Raji (cell line): Measurements from ENCODE around the gene EPB41L3.

Source experiments
- POLR2A ChIP-seq: IDR thresholded peaks from 2 replicates; pipeline ENCODE4 v1.6.1; 2011; ENCODE audit warnings: low read depth, low read length, control low read depth; ENCODE audit not compliant: insufficient read depth

The EPB41L3 gene

DNA sequence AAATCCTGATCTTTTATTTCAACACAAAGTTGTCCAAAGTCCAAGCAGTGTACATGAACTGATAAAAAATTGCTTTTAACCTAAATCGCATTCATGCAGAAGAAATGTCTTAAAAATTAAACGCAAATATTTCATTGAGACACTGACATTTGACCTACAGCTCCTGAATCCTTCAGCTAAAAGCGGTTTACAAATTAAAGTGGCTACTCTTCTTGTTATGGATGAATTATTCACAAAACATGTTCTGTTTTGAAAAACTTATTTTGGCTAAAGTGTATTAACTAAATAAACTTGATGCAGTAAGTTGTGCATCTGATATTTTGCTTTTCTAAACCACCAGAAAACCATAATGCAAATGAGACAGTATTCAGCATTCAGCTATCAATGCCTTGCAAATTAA is 2.2 kb downstream of the EPB41L3 start:
- no peak for TF ChIP-seq POLR2A

DNA sequence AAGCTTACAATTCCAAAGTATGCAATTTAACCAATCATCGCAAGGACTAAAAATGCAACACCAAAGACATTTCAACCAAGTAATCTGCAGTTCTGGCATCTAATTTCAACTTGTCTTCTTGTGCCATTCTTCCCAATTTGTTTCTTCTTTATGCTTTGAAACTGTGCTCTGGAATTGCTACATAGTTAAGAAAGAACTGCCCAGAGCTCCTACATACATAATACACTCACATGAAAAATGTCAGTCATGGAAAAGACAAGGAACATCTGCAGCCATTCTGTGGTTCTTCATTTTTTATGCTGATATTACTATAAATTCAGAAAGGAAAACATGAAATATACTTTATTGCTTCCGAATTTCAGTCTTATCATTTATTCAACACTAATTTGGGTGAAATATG is 4.4 kb downstream of the EPB41L3 start:
- TF ChIP-seq POLR2A, result no peak

DNA sequence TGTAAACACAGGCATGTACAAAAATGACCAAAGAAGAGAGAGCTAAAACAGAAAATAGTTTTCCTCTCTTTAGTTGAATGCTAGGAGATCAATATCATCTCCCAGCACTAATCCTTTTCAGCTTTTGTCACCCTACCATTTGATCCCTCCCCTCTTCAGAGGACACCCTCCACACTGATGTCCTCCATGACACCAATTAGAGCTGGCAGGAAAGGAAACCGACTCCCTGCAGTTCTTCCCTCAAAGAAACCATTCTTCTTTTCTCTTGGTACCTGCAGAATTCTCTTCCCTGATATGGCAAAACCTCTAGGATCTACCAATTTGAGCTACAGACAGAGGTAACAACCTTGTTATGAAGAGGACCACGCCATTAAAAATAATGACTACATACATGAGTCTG is 5.3 kb downstream of the EPB41L3 start:
- no peak for TF ChIP-seq POLR2A

DNA sequence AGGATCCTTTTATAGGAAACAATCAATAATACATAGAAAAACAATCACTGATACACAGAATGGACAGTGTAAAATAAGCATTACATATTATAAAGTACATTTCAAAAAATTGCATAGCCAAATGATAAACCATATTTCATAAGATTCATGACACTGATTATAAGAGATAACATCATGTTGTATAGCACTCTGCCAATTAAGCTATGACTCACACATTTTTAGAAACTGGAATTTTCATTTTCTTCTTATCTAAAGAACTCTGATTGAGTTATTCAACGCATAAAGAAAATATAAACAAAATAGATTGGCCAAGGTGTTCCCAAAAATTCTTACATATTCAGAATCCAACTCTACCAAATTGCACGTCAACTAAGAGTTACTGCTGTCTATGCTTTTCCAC is 5.9 kb downstream of the EPB41L3 start:
- no peak for TF ChIP-seq POLR2A

DNA sequence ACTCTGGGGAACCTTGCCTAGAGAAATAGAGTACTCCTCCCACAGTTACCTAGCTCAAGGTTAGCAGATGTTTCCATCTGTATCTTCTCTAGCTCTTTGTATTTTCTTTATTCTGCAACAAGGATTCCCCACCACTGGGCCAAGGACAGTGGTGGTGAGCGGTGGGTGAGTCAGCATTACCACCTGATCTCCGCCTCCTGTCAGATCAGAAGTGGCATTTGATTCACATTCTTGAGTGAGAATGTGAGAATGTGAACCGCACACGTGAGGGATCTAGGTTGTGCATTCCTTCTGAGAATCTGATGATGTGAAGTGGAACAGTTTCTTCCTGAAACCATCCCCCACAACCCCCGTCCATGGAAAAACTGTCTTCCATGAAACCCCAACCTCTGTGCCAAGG is 9.0 kb downstream of the EPB41L3 start:
- TF ChIP-seq POLR2A, result no peak

DNA sequence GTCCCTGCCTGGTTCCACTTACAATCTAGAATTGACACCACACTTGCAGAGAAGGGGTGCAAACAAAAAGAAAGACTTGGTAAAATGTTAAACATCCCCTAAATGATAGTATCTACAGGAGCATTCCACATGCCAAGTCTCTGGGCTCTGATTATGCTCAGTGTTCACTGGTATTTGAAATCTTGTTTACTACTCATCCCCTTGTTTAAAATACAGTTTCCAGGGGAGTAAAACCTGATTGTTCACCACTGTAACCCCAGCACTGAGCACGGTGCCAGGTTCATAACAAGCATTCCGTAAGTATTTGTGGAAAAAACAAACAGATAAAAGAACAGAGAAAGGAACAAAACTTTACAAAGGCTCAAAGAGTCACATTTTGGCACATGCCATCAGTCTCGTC is 11.7 kb downstream of the EPB41L3 start:
- TF ChIP-seq POLR2A, result no peak

DNA sequence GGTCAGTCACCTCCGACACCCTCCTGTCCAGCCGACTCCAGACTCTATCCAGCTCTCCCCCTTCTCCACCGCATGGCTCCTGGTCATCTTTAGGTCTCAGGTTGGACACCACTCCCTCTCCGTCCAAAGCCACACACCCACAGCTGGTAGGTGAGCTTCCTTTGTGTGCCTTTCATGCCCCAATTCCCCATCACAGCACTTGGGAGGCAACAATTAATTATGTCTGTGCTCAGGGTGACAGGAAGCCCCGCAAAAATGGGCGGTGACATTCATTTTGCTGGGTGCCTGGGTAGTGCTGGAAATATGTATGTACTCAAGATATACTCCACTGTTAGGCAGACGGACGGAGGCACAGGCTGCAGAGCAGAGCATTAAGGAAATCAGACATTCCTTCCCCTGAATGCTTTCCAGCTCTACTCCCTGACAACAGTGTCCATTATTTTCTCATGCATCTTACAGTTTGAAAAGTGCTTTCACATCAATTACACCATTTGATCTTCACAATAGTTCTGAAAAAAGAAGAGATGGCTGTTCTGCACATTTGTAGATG is 13.1 kb downstream of the EPB41L3 start:
- TF ChIP-seq POLR2A, result no peak

DNA sequence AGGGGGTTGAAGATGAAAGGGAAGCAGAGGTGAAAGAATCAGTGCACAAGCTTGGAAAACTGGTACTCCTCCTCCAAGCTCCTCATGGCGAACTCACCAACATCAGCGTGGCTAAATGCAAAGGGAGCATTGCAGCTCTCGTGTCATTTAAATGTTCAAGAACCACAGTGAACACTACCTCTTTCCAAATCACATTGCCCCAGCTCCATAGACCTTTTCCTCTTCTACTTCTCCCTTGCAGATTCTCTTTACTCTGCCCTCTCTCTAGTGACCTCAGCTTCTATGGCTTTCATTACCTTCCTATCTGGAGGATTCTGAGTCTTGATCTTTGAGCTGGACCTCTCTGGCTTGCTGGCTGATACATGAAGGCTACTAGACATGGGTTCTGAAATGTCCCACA is 14.3 kb downstream of the EPB41L3 start:
- TF ChIP-seq POLR2A, result no peak

DNA sequence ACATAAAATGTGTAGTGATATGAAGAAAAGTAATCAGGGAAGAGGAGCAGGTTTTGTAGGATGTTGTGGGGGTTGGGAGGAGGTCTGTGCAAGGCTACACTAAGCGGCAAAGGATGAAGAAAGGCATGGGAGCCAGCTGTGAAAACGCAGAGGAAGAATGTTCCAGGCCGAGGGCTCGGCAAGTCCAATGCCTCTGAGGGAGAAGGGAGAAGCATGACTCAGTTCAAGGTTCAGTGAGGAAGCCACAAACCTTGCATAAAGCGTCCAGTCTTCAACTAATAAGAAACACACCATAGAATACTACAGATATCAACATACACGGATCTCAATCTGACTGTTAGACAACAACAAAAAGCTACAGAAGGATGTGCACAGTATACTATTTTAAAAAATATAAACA is 16.2 kb downstream of the EPB41L3 start:
- no peak for TF ChIP-seq POLR2A

DNA sequence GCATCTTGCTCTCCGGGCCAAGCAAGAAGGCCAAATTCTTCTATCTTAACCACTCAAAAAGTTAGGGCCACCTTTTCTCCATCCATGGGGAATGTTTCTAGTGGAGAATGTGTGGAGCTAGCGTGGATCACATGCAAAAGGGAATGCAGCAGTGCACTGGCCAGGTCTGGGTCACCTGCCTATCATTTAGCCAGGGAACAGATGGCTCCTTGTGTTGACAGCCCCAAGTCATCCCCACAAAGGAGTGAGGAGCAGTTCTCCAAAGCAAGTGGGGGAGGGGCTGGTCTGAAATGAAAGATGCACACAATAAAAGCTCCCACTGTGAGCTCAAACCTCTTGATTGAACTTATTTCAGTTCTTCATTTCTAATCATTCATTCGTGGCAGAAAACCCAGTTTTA is 19.1 kb downstream of the EPB41L3 start:
- no peak for TF ChIP-seq POLR2A

DNA sequence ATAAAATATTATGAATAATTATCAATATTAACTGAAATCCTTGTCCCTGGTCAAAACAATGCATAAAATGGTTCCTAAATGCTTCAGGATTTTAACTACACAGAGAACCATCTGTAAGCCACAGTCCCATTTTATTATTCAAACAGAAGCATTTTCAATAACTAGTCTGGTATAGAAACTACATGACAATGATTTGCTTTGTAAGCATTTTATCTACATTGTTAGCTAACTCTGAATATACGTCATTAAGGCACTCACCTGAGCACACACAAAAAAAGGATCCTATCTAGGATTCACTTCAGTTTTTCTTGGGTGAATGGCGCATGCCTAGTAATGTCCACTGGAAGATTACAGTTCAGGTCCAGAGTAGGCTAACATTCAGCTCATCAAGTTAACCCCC is 22.8 kb downstream of the EPB41L3 start:
- no peak for TF ChIP-seq POLR2A

DNA sequence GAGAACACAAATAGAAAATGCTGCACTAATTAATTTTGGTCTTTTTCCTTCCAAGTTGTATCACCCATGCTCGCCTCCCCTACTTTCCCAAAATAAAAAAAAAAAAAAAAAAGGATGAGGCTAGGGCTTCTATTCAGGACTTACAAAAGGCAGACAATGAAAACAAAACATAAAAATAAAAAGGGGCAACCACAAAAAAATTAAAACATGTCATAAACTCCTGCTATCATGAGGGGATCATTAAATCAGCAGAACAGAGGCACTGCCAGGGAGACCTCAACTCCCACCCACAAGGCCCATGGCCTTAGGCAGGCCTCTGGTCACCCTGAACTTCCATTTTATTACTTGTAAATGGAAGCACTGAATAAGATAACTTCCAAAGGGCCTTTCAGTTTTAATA is 23.3 kb downstream of the EPB41L3 start:
- TF ChIP-seq POLR2A, result no peak

DNA sequence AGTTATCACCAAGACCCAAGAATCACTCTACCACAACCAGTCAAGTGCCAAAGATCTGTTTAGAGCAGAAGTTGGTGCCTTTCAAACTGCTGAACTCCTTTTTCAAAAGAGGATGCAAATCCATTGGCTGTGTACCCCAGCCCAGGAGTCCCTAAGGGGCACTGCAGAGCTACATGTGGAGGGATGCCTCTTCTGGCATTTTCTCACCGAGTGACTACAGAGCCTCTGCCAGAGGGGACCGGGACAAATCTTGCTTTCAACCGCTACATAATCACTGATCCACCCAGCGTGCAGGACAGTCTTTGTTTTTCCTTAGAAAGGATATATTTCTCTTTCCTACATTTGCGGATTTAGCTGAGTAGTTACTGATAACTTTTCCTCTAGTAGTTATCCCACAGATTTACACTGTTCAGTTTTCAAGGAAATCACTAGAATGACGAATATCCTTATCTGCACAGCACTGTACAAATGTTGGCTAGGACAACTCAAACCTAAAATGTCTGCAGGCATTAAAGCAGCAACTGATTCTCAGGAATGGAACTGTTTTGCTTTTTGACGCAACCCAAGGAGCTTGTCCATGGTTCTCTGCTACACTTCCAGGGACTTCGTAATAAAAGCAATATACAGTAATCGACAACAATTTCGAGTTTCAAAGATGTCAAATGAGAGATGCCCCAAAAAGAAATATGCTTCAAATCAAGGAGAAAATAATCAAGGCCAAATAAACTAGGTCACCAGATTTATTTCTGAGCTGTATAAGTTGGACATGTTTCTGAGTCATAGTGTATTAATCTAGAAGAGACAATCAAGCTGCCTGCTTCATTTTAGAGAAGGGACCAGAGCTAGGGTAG is 24.1 kb downstream of the EPB41L3 start:
- no peak for TF ChIP-seq POLR2A

DNA sequence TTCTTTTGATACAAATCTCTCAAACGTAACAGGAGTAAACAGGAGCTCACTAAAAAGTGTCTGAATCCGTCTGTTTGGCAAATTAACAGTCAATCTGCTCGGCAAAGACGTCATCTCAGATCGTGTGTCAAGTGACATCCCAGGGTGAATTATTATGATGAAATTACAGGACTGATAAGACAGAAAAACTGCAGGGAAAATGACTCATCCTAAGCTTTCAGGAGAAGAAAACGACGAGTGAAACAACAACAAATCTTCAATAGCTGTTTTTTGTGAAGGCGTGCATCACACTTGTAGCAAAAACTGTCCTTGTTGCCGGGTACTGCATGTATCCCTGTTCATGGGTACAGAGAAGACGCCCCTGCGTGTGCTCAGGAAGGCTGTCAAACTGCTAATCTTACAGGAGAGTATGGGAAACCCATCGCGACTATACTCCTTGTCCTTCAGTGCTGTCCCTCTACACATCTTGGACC is 24.9 kb downstream of the EPB41L3 start:
- TF ChIP-seq POLR2A, result no peak

DNA sequence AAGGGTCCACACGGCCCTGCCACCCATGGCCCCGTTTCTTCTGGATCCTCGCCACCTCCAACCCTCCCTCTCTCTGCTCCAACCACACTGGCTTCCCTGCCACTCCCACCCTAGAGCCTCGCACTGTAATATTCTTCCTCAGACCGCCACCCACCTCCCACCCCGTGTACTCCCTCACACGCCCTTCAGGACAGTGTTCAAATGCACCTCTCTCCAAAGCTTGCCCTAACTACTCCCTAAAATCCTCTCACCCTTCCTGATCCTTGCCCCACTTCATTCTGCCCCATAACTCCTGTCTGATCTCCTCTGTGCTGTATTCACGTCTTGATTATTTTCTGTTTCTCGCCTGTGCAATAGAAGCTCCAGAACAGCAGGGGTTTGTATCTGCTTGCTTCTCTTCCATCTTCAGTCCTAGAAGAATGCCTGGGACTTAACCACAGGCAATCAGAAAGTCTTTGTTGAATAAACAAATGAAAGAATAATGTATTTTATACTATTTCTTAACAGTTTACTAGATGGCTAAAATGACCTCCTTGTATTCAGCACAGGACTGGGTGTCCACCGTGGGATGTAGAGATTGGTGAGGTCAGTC is 25.5 kb downstream of the EPB41L3 start:
- TF ChIP-seq POLR2A, result no peak

DNA sequence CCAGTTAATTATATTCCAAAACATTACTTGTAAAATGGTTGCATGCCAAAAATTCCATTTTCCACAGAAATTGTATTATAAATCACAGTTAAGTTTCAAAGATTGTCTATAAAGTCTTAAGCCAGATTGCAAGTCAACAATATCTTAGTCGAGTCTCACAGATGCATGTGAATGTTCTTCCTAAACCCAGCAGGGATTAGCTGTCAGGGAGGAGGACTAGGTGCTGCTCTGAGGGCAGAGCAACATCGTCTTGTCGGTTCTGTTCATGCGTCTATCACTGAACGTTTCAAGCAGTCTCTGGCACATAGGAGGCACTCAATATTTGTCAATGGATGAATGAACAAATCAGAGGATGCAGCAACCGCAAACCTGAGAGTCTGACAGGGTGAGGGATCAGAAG is 27.0 kb downstream of the EPB41L3 start:
- no peak for TF ChIP-seq POLR2A

DNA sequence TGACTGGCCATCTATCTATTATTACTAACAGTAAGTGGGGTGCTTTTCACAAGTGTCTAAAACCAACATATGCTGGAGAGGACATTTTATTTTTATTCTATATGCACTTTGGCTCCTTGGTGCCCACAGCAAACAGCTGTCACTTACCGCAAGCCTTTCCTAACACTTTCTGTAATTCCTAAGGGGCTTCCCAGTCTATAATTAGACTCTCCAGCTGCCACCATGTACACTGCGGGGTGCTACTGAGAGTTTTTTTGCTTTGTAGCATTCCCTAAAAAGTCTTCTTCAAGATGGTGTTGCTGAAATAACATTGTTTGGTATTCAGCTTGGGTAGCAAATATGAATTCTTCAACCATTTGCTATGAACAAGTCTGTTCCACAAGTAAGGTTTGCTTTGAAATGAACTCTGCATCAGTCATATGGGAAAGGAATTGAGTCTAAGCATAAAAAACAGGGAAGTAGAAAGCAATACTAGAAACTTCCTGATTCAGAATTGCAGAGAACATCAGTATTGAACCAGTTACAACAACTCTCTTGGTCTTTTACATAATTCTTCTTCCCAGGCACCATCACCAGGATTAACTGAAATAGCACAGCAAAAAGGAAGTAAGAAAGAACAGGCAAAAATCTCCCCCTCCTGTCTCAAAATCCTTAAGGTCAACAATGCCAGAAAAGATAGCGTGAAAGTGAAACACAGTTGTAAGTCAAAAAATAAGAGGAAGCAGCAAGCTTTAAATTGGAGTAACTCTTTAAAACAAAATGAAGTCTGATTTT is 28.6 kb downstream of the EPB41L3 start:
- no peak for TF ChIP-seq POLR2A
